ENCODE results near the gene GPC1.

DNA sequence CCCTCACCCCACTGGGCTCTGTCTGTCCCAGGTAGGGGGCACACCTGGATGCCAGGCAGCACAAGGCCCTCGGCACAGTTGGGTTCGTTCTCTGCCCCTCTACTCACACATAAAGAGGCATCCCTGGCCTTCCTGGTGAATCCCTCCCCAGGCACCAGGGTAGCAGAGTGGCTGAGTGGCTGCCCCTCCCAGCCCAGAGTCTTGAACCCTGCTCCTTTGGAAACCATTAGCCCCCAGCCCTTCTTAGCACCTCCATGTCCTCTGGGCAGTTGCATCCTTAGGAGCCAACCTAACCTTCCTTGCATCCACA is 2.0 kb downstream of the GPC1 start:
- TF ChIP-seq, protein P1, sequence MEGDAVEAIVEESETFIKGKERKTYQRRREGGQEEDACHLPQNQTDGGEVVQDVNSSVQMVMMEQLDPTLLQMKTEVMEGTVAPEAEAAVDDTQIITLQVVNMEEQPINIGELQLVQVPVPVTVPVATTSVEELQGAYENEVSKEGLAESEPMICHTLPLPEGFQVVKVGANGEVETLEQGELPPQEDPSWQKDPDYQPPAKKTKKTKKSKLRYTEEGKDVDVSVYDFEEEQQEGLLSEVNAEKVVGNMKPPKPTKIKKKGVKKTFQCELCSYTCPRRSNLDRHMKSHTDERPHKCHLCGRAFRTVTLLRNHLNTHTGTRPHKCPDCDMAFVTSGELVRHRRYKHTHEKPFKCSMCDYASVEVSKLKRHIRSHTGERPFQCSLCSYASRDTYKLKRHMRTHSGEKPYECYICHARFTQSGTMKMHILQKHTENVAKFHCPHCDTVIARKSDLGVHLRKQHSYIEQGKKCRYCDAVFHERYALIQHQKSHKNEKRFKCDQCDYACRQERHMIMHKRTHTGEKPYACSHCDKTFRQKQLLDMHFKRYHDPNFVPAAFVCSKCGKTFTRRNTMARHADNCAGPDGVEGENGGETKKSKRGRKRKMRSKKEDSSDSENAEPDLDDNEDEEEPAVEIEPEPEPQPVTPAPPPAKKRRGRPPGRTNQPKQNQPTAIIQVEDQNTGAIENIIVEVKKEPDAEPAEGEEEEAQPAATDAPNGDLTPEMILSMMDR (conservative IDR thresholded peaks at IDR 0.05) = no peak
- no peak for TF ChIP-seq ZFX (IDR thresholded peaks at IDR 0.05)

Measured in C4-2B (cell line).